ENCODE results near the gene SPINK13. TPM values are rescaled to one million over a fixed set of nuclear protein-coding genes. Genes with fewer than 3 reads are reported as not detected.

Gene SPINK13
- polyA plus RNA-seq, 1 experiment: not detected

DNA sequence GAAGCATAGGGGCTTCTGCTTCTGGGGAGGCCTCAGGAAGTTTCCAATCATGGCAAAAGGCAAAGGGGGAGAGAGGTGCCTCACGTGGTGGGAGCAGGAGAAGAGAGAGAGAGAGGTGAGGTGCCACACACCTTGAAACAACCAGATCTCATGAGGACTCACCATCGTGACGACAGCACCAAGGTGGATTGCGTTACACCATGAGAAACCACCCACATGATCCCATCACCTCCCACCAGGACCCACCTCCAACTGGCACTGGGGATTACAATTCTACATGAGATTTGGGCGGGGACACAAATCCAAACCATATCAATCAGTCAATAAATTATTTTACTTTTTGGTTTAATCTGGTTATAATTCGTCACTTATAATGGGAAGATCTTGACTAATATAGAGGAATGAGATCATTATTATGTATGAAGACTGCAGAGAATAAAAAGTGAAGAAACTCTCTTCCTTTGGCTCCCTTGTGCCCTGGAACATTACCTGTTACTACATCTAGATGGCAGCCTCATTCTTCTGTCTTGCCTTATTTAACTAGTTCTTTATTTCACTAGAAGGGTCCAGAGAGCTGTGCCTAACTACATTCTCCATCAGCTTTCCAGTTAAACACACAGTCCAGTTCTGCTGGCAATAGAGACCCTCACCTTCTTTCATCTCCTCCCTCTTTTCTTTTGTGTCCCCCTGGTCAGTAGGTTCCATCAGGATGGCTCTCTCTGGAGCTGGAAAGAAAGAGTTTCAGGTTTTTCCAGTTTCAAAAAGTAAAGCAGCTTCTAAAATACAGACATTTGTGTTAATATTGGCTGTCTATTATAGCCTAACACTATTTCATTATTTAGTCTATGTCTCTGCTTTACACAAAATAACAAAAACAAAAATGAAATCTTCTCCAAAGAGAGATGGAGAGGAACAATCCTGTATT lies 21.9 kb downstream of the SPINK13 start:
- POLR2A ChIA-PET: no interaction called here
- no peak for DNase-seq (ENCODE audit: low read depth, low spot score)
- TF ChIP-seq CTCF (IDR thresholded peaks at IDR 0.05; ENCODE audit: low read depth, low read length): peak; percentile 53
- Histone ChIP-seq H3K9me3 (ENCODE audit: control insufficient read depth, insufficient read depth, low read length) (no peaks in the 10 kb centered on the region), H3K4me3 (ENCODE audit: low read depth, low read length) (no peak overlapping the region), H3K27me3 (ENCODE audit: control insufficient read depth, insufficient read depth, low read length) (peaks cover 2% of the 10 kb centered on the region), H3K27ac (ENCODE audit: low read depth, low read length) (no peak overlapping the region)
- CTCF ChIA-PET: interaction anchor here (0.6 to 3.5 kb wide), 10 partner anchors 8 to 1846 kb away, joined by 3 to 34 read pairs (median 3); no protein-coding TSS in a partner anchor

- Histone ChIP-seq H3K27ac (ENCODE audit: low read depth, low read length) (no peak overlapping the region), H3K27me3 (ENCODE audit: control insufficient read depth, insufficient read depth, low read length) (no peaks in the 10 kb centered on the region), H3K4me3 (ENCODE audit: low read depth, low read length) (no peak overlapping the region), H3K9me3 (ENCODE audit: control insufficient read depth, insufficient read depth, low read length) (no peaks in the 10 kb centered on the region)
- no peak for DNase-seq (ENCODE audit: low read depth, low spot score)
- TF ChIP-seq CTCF (IDR thresholded peaks at IDR 0.05; ENCODE audit: low read depth, low read length): no peak
- POLR2A ChIA-PET: no interaction called here
- CTCF ChIA-PET: interaction anchor here (0.7 kb wide), 1 partner anchor 433 kb away, joined by 3 read pairs; no protein-coding TSS in a partner anchor
Observed at GRCh38 chr5:148297731-148298130, 29.1 kb downstream of the SPINK13 start.

GRCh38 chr5:148306446-148306845 lies 37.9 kb downstream of the SPINK13 start:
- Histone ChIP-seq H3K9me3 (ENCODE audit: control insufficient read depth, insufficient read depth, low read length) (no peaks in the 10 kb centered on the region), H3K27ac (ENCODE audit: low read depth, low read length) (no peak overlapping the region), H3K4me3 (ENCODE audit: low read depth, low read length) (no peak overlapping the region), H3K27me3 (ENCODE audit: control insufficient read depth, insufficient read depth, low read length) (no peaks in the 10 kb centered on the region)
- ChIA-PET CTCF (interaction anchor here (0.9 kb wide), 1 partner anchor 424 kb away, joined by 3 read pairs; no protein-coding TSS in a partner anchor), POLR2A (no interaction called here)
- no peak for DNase-seq (ENCODE audit: low read depth, low spot score)
- no peak for TF ChIP-seq CTCF (IDR thresholded peaks at IDR 0.05; ENCODE audit: low read depth, low read length)

GRCh38 chr5:148309019-148309418 lies 40.4 kb downstream of the SPINK13 start:
- Histone ChIP-seq H3K9me3 (ENCODE audit: control insufficient read depth, insufficient read depth, low read length) (no peaks in the 10 kb centered on the region), H3K27me3 (ENCODE audit: control insufficient read depth, insufficient read depth, low read length) (no peaks in the 10 kb centered on the region), H3K27ac (ENCODE audit: low read depth, low read length) (no peak overlapping the region), H3K4me3 (ENCODE audit: low read depth, low read length) (no peak overlapping the region)
- DNase-seq (ENCODE audit: low read depth, low spot score): no peak
- ChIA-PET CTCF (no interaction called here), POLR2A (no interaction called here)
- TF ChIP-seq CTCF (IDR thresholded peaks at IDR 0.05; ENCODE audit: low read depth, low read length): no peak

DNA sequence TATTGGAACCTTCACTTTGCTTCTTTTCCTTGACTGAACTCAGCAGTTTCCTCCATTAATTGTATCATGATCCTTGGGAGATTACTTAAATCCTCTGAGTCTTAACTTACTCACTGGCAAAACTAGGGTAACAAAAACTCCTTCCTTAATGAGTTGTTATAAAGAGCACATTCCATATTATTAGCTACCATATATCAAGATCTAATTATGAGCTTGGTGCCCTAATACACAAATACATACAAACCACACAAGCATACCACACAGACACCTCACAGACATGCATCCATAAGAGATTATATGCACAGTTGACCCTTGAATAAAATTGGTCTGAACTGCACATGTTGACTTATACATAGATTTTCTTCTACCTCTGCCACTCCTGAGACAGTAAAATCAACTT lies 41.2 kb downstream of the SPINK13 start:
- Histone ChIP-seq H3K27ac (ENCODE audit: low read depth, low read length) (no peak overlapping the region), H3K27me3 (ENCODE audit: control insufficient read depth, insufficient read depth, low read length) (no peaks in the 10 kb centered on the region), H3K4me3 (ENCODE audit: low read depth, low read length) (no peak overlapping the region), H3K9me3 (ENCODE audit: control insufficient read depth, insufficient read depth, low read length) (no peaks in the 10 kb centered on the region)
- no peak for DNase-seq (ENCODE audit: low read depth, low spot score)
- CTCF ChIA-PET: no interaction called here
- no peak for TF ChIP-seq CTCF (IDR thresholded peaks at IDR 0.05; ENCODE audit: low read depth, low read length)
- POLR2A ChIA-PET: no interaction called here

Measured in AG04450 (cell line).